Thyroid gland (tissue), 4 donors: Measurements from ENCODE around the gene BTF3L4.

Experiments used
- POLR2A ChIP-seq, 2 donors: fragments of 450-650 bp; IDR thresholded peaks; one replicate each; pipeline ENCODE4 v1.6.1; 2017; ENCODE audit warnings: antibody characterized with exemption in 2 of 2, mild to moderate bottlenecking in 2 of 2, moderate library complexity in 1 of 2
- TF ChIP-seq, protein P1 (sequence below), 6 experiments: fragments of 200-600 bp in 3 of 6; fragments of 450-650 bp in 3 of 6; sonication (generic) in 3 of 6; IDR thresholded peaks; one replicate each; pipeline ENCODE4 v1.5.1; 2016 to 2019; ENCODE audit warnings: antibody characterized with exemption in 6 of 6, mild to moderate bottlenecking in 2 of 6, inconsistent platforms in 1 of 6, moderate library complexity in 1 of 6

DNA sequence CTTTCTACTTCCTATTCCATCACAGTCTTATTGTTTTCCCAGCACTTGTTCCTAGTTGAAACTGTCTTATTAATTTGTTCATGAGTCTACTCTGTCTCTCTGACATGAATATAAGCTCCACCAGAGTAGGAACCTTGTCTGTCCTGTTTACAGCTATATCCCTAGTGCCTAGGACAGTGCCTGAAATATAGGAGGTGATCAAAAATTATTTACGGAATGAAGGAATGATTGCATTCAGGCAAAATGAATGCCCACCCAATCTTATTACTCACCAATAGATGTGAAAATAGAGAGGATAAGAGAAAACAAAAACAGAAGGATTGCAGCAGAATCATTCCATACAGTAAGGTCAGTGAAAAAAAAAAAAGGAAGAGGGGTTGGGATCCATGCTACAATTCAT, 2.2 kb upstream of the BTF3L4 start:
- TF ChIP-seq, protein P1, sequence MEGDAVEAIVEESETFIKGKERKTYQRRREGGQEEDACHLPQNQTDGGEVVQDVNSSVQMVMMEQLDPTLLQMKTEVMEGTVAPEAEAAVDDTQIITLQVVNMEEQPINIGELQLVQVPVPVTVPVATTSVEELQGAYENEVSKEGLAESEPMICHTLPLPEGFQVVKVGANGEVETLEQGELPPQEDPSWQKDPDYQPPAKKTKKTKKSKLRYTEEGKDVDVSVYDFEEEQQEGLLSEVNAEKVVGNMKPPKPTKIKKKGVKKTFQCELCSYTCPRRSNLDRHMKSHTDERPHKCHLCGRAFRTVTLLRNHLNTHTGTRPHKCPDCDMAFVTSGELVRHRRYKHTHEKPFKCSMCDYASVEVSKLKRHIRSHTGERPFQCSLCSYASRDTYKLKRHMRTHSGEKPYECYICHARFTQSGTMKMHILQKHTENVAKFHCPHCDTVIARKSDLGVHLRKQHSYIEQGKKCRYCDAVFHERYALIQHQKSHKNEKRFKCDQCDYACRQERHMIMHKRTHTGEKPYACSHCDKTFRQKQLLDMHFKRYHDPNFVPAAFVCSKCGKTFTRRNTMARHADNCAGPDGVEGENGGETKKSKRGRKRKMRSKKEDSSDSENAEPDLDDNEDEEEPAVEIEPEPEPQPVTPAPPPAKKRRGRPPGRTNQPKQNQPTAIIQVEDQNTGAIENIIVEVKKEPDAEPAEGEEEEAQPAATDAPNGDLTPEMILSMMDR (IDR thresholded peaks at IDR 0.05), result no peak
- TF ChIP-seq POLR2A (IDR thresholded peaks at IDR 0.05), result no peak
